HEK293 (cell line): ENCODE results near the gene ADAT2.

ENCODE experiments used
- CTCF ChIA-PET: fragments of 350-600 bp; formaldehyde crosslinking; extraction: SDS; loops from one replicate; lab custom pipeline; 2021; ENCODE audit warnings: antibody characterized with exemption; lab: Yijun Ruan, JAX
- POLR2A ChIA-PET: fragments of 300-600 bp; formaldehyde crosslinking; extraction: SDS; loops from one replicate; lab custom pipeline; 2020; ENCODE audit warnings: antibody characterized with exemption, inconsistent platforms; lab: Yijun Ruan, JAX
- H3K27ac ChIP-seq: fragments of 200-500 bp; sonication (Bioruptor generic); 2 replicates; pipeline ENCODE4 v1.5.1; 2014; ENCODE audit warnings: low read depth, low read length, control low read depth, inconsistent platforms; ENCODE audit errors: extremely low read depth
- H3K36me3 ChIP-seq, 2 experiments: fragments of 200-500 bp in 1 of 2; sonication (Bioruptor generic) in 1 of 2; 1 replicate in 1 of 2; 2 replicates in 1 of 2; pipeline ENCODE4 v1.5.1; 2014 to 2017; ENCODE audit warnings: inconsistent platforms in 2 of 2, low read length in 2 of 2; ENCODE audit not compliant: control insufficient read depth in 2 of 2, insufficient read depth in 1 of 2
- H3K4me1 ChIP-seq: fragments of 200-500 bp; sonication (Bioruptor generic); 2 replicates; pipeline ENCODE4 v1.5.1; 2014; ENCODE audit warnings: mild to moderate bottlenecking, low read length, inconsistent platforms; ENCODE audit not compliant: control insufficient read depth, insufficient read depth
- H3K4me3 ChIP-seq: 2 replicates; pipeline ENCODE4 v1.5.1; 2011; ENCODE audit warnings: low read depth, mild to moderate bottlenecking, control low read depth, low read length, moderate library complexity
- H3K9me3 ChIP-seq: fragments of 200-500 bp; sonication (Bioruptor generic); 2 replicates; pipeline ENCODE4 v1.5.1; 2014; ENCODE audit warnings: low read depth, low read length, inconsistent platforms; ENCODE audit not compliant: control insufficient read depth, insufficient read depth
- HOXC10 ChIP-seq: sonication (generic); formaldehyde crosslinking; IDR thresholded peaks from 2 replicates; pipeline ENCODE4 v1.8.1; 2023; ENCODE audit warnings: mild to moderate bottlenecking, missing genetic modification reagents
- IKZF3 ChIP-seq: fragments of 450-650 bp; IDR thresholded peaks from 2 replicates; pipeline ENCODE4 v1.5.0; 2018; ENCODE audit warnings: missing biosample characterization, mild to moderate bottlenecking, missing genetic modification characterization, moderate library complexity
- OVOL3 ChIP-seq: fragments of 450-650 bp; formaldehyde crosslinking; IDR thresholded peaks from 2 replicates; pipeline ENCODE4 v1.5.1; 2016; ENCODE audit warnings: missing biosample characterization, missing genetic modification characterization
- REPIN1 ChIP-seq: fragments of 450-650 bp; formaldehyde crosslinking; IDR thresholded peaks from 2 replicates; pipeline ENCODE4 v1.5.1; 2017; ENCODE audit warnings: missing biosample characterization, missing genetic modification characterization, low read depth
- SALL2 ChIP-seq: fragments of 450-650 bp; formaldehyde crosslinking; IDR thresholded peaks from 2 replicates; pipeline ENCODE4 v1.5.0; 2017; ENCODE audit warnings: missing biosample characterization, mild to moderate bottlenecking, missing genetic modification characterization, borderline replicate concordance
- SP3 ChIP-seq: fragments of 450-650 bp; formaldehyde crosslinking; IDR thresholded peaks from 2 replicates; pipeline ENCODE4 v1.5.1; 2016; ENCODE audit warnings: missing biosample characterization, missing genetic modification characterization
- YY2 ChIP-seq: fragments of 450-650 bp; formaldehyde crosslinking; IDR thresholded peaks from 2 replicates; pipeline ENCODE4 v1.5.1; 2016; ENCODE audit warnings: missing biosample characterization, missing genetic modification characterization
- ZEB2 ChIP-seq: fragments of 450-650 bp; formaldehyde crosslinking; IDR thresholded peaks from 2 replicates; pipeline ENCODE4 v1.5.1; 2016; ENCODE audit warnings: missing biosample characterization, missing genetic modification characterization
- ZFP3 ChIP-seq: fragments of 450-650 bp; formaldehyde crosslinking; IDR thresholded peaks from 2 replicates; pipeline ENCODE4 v1.5.1; 2016; ENCODE audit warnings: low read depth, missing biosample characterization, missing genetic modification characterization
- ZNF133 ChIP-seq: fragments of 450-650 bp; formaldehyde crosslinking; IDR thresholded peaks from 2 replicates; pipeline ENCODE4 v1.5.1; 2016; ENCODE audit warnings: missing biosample characterization, missing genetic modification characterization
- ZNF174 ChIP-seq: fragments of 450-650 bp; formaldehyde crosslinking; IDR thresholded peaks from 2 replicates; pipeline ENCODE4 v1.5.0; 2017; ENCODE audit warnings: missing biosample characterization, mild to moderate bottlenecking, missing genetic modification characterization
- ZNF366 ChIP-seq: fragments of 450-650 bp; formaldehyde crosslinking; conservative IDR thresholded peaks from 2 replicates; pipeline ENCODE4 v1.5.1; 2016; ENCODE audit warnings: missing biosample characterization, missing genetic modification characterization
- ZNF610 ChIP-seq: fragments of 450-650 bp; formaldehyde crosslinking; IDR thresholded peaks from 2 replicates; pipeline ENCODE4 v1.5.1; 2016; ENCODE audit warnings: missing biosample characterization, missing genetic modification characterization, borderline replicate concordance
- ZNF623 ChIP-seq: fragments of 450-650 bp; formaldehyde crosslinking; IDR thresholded peaks from 2 replicates; pipeline ENCODE4 v1.5.1; 2016; ENCODE audit warnings: missing biosample characterization, missing genetic modification characterization
- ZNF629 ChIP-seq: fragments of 450-650 bp; formaldehyde crosslinking; IDR thresholded peaks from 2 replicates; pipeline ENCODE4 v1.5.1; 2017; ENCODE audit warnings: missing biosample characterization, missing genetic modification characterization
- ZNF843 ChIP-seq: fragments of 450-650 bp; formaldehyde crosslinking; IDR thresholded peaks from 2 replicates; pipeline ENCODE4 v1.5.1; 2016; ENCODE audit warnings: missing biosample characterization, missing genetic modification characterization
- TF ChIP-seq, protein P1 (sequence below): fragments of 450-650 bp; formaldehyde crosslinking; IDR thresholded peaks from 2 replicates; pipeline ENCODE4 v1.5.1; 2016; ENCODE audit warnings: missing biosample characterization, missing genetic modification characterization
- TF ChIP-seq, protein P2 (sequence below): fragments of 450-650 bp; formaldehyde crosslinking; IDR thresholded peaks from 2 replicates; pipeline ENCODE4 v1.5.1; 2016; ENCODE audit warnings: missing biosample characterization, missing genetic modification characterization
- TF ChIP-seq, protein P3 (sequence below): fragments of 450-650 bp; formaldehyde crosslinking; IDR thresholded peaks from 2 replicates; pipeline ENCODE4 v1.5.1; 2016; ENCODE audit warnings: missing biosample characterization, missing genetic modification characterization, low read depth

ADAT2 gene

DNA sequence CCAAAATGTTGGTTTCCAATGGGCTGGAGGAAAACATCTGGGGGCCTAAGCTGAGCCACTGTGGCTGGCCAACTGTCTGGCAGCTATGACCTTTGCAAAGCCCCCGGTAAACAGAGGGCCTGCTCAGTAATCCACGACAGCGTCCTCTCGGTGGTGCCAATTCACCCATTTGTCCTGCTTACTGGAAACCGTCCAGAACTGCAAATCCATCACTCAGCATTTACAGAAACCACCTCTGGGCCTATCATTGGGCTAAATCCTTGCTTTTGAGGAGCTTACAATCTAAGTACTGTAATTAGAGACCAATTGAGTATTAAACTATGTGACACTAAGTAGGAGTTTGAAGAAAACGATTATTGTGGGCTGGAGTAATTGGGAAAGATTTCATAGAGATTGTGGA, 31.0 kb downstream of the ADAT2 start (continued):
- TF ChIP-seq ZNF174 (tag by site-specific recombination) (no peak), ZEB2 (tag by site-specific recombination) (no peak), YY2 (tag by site-specific recombination) (no peak), ZNF366 (no peak), ZNF133 (tag by site-specific recombination) (no peak), ZNF629 (tag by site-specific recombination) (no peak)

- H3K4me1 ChIP-seq = no peaks in the 10 kb centered on the region
- H3K36me3 ChIP-seq = no peaks in the 10 kb centered on the region
- H3K9me3 ChIP-seq = no peaks in the 10 kb centered on the region
- ChIA-PET CTCF (interaction anchor here (0.9 to 1.5 kb wide), 3 partner anchors 11 to 940 kb away, joined by 3 to 9 read pairs (median 5); no protein-coding TSS in a partner anchor), POLR2A (interaction anchor here (0.6 kb wide), 1 partner anchor 149 kb away, joined by 5 read pairs; no protein-coding TSS in a partner anchor)
- no peak overlapping the region for H3K27ac ChIP-seq
- TF ChIP-seq REPIN1 (tag by site-specific recombination) (no peak), IKZF3 (no peak), OVOL3 (tag by site-specific recombination) (no peak), ZNF366 (no peak), ZFP3 (tag by site-specific recombination) (no peak), SALL2 (tag by site-specific recombination) (no peak), ZNF843 (tag by site-specific recombination) (no peak), SP3 (tag by site-specific recombination) (no peak), ZNF610 (tag by site-specific recombination) (no peak), HOXC10 (CRISPR knock-in tag) (no peak), ZNF623 (tag by site-specific recombination) (no peak)
- TF ChIP-seq, protein P1, sequence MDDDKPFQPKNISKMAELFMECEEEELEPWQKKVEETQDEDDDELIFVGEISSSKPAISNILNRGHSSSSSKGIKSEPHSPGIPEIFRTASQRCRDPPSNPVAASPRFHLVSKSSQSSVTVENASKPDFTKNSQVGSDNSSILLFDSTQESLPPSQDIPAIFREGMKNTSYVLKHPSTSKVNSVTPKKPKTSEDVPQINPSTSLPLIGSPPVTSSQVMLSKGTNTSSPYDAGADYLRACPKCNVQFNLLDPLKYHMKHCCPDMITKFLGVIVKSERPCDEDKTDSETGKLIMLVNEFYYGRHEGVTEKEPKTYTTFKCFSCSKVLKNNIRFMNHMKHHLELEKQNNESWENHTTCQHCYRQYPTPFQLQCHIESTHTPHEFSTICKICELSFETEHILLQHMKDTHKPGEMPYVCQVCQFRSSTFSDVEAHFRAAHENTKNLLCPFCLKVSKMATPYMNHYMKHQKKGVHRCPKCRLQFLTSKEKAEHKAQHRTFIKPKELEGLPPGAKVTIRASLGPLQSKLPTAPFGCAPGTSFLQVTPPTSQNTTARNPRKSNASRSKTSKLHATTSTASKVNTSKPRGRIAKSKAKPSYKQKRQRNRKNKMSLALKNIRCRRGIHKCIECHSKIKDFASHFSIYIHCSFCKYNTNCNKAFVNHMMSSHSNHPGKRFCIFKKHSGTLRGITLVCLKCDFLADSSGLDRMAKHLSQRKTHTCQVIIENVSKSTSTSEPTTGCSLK (tag by site-specific recombination) = no peak
- TF ChIP-seq, protein P2, sequence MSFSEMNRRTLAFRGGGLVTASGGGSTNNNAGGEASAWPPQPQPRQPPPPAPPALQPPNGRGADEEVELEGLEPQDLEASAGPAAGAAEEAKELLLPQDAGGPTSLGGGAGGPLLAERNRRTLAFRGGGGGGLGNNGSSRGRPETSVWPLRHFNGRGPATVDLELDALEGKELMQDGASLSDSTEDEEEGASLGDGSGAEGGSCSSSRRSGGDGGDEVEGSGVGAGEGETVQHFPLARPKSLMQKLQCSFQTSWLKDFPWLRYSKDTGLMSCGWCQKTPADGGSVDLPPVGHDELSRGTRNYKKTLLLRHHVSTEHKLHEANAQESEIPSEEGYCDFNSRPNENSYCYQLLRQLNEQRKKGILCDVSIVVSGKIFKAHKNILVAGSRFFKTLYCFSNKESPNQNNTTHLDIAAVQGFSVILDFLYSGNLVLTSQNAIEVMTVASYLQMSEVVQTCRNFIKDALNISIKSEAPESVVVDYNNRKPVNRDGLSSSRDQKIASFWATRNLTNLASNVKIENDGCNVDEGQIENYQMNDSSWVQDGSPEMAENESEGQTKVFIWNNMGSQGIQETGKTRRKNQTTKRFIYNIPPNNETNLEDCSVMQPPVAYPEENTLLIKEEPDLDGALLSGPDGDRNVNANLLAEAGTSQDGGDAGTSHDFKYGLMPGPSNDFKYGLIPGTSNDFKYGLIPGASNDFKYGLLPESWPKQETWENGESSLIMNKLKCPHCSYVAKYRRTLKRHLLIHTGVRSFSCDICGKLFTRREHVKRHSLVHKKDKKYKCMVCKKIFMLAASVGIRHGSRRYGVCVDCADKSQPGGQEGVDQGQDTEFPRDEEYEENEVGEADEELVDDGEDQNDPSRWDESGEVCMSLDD (tag by site-specific recombination) = no peak
- TF ChIP-seq, protein P3, sequence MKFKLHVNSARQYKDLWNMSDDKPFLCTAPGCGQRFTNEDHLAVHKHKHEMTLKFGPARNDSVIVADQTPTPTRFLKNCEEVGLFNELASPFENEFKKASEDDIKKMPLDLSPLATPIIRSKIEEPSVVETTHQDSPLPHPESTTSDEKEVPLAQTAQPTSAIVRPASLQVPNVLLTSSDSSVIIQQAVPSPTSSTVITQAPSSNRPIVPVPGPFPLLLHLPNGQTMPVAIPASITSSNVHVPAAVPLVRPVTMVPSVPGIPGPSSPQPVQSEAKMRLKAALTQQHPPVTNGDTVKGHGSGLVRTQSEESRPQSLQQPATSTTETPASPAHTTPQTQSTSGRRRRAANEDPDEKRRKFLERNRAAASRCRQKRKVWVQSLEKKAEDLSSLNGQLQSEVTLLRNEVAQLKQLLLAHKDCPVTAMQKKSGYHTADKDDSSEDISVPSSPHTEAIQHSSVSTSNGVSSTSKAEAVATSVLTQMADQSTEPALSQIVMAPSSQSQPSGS (tag by site-specific recombination) = no peak
- no peak overlapping the region for H3K4me3 ChIP-seq
Observed at GRCh38 chr6:143414769-143415168, 35.7 kb downstream of the ADAT2 start.
